K562 (cell line): Measurements from ENCODE around the gene FTL. TPM values are rescaled to one million over a fixed set of nuclear protein-coding genes. Genes with fewer than 3 reads are reported as not detected.

Source experiments
- ATAC-seq: fragments of 200-7000 bp; cut with Tn5 transposase; 3 replicates; pipeline ENCODE4 v1.9.1; 2020; ENCODE audit warnings: moderate library complexity
- BruUV-seq: library from RNA; stranded (reverse); fragments of 400-500 nt; replicated peaks from 2 replicates; lab custom pipeline; 2021; lab: Mats Ljungman, UMichigan
- CTCF ChIA-PET: fragments of 300-600 bp; formaldehyde crosslinking; extraction: SDS; loops from one replicate; lab custom pipeline; 2021; ENCODE audit warnings: low intra/inter-chr PET ratio; lab: Yijun Ruan, JAX
- POLR2A ChIA-PET: fragments of 300-600, 350-650 bp; sonication (Branson Sonifier 250); formaldehyde crosslinking; extraction: SDS; loops from one replicate; lab custom pipeline; 2021; ENCODE audit warnings: antibody characterized with exemption, inconsistent platforms; lab: Yijun Ruan, JAX
- DNase-seq, 4 experiments: peaks; one replicate each; pipeline versions ENCODE4 v3.0.0 to v3.0.0-alpha.2; 2011 to 2018; ENCODE audit warnings: low spot score in 3 of 4, mixed read lengths in 3 of 4; ENCODE audit errors: extremely low read depth in 1 of 4
- FAIRE-seq: peaks from 2 replicates; lab custom pipeline; 2011; peaks lifted over from hg19 to GRCh38; lab: Jason Lieb, UNC
- H2AFZ ChIP-seq: 2 replicates; pipeline ENCODE4 v1.6.0; 2011; ENCODE audit warnings: low read depth, low read length, control low read depth, inconsistent platforms
- H3K27ac ChIP-seq: fragments of 200-600 bp; 3 replicates; pipeline ENCODE4 v1.8.0; 2011; ENCODE audit warnings: low read depth, mild to moderate bottlenecking, control low read depth, inconsistent platforms, low read length, moderate library complexity, mixed read lengths; ENCODE audit errors: extremely low read depth
- H3K27me3 ChIP-seq, 2 experiments: fragments of 300-600 bp in 1 of 2; 2 replicates in 1 of 2; 3 replicates in 1 of 2; pipeline versions ENCODE4 v1.6.0 to v1.8.0; 2011; ENCODE audit warnings: inconsistent platforms in 2 of 2, low read length in 2 of 2, mild to moderate bottlenecking in 1 of 2, mixed read lengths in 1 of 2, moderate library complexity in 1 of 2; ENCODE audit not compliant: control insufficient read depth in 2 of 2, insufficient read depth in 2 of 2
- H3K36me3 ChIP-seq: fragments of 300-600 bp; 3 replicates; pipeline ENCODE4 v1.8.0; 2011; ENCODE audit warnings: mild to moderate bottlenecking, low read length, inconsistent platforms; ENCODE audit not compliant: control insufficient read depth, insufficient read depth
- H3K4me1 ChIP-seq, 2 experiments: fragments of 200-600 bp in 1 of 2; replicated peaks in 1 of 2; 2 replicates in 1 of 2; 3 replicates in 1 of 2; pipeline versions ENCODE4 v1.5.1 to v1.8.0; 2011; ENCODE audit warnings: inconsistent platforms in 2 of 2, low read length in 2 of 2, mild to moderate bottlenecking in 1 of 2, mixed read lengths in 1 of 2, moderate library complexity in 1 of 2; ENCODE audit not compliant: control insufficient read depth in 2 of 2, insufficient read depth in 2 of 2
- H3K4me2 ChIP-seq: 2 replicates; pipeline ENCODE4 v1.6.1; 2011; ENCODE audit warnings: low read length, control low read depth, inconsistent platforms, mixed read lengths; ENCODE audit not compliant: insufficient read depth
- H3K4me3 ChIP-seq: fragments of 200-600 bp; sonication (generic), shearing (Covaris generic); 2 replicates; pipeline ENCODE4 v1.5.1; 2016; ENCODE audit warnings: control low read depth, inconsistent platforms
- H3K79me2 ChIP-seq: fragments of 200-600 bp; 3 replicates; pipeline ENCODE4 v1.8.0; 2011; ENCODE audit warnings: low read length, inconsistent platforms; ENCODE audit not compliant: control insufficient read depth, insufficient read depth
- H3K9ac ChIP-seq, 2 experiments: 2 replicates each; pipeline versions ENCODE4 v1.6.0 to v1.6.1; 2011; ENCODE audit warnings: low read depth in 2 of 2, low read length in 2 of 2, control low read depth in 1 of 2, inconsistent platforms in 1 of 2, mild to moderate bottlenecking in 1 of 2, mixed read lengths in 1 of 2; ENCODE audit not compliant: insufficient read depth in 1 of 2
- H3K9me1 ChIP-seq: one replicate; pipeline ENCODE4 v1.6.0; 2011; ENCODE audit warnings: inconsistent platforms, mild to moderate bottlenecking, low read length, moderate library complexity; ENCODE audit not compliant: control insufficient read depth, insufficient read depth
- H3K9me3 ChIP-seq: replicated peaks from 2 replicates; pipeline ENCODE4 v1.5.1; 2011; ENCODE audit warnings: low read depth, low read length, inconsistent platforms; ENCODE audit not compliant: control insufficient read depth, insufficient read depth
- H4K20me1 ChIP-seq: replicated peaks from 2 replicates; pipeline ENCODE4 v1.6.1; 2011; ENCODE audit warnings: low read length, inconsistent platforms, mixed read lengths; ENCODE audit not compliant: control insufficient read depth, insufficient read depth
- CREB5 ChIP-seq: fragments of 250-450 bp; sonication (Bioruptor Pico); IDR thresholded peaks from 2 replicates; pipeline ENCODE4 v1.5.0; 2020; ENCODE audit warnings: mild to moderate bottlenecking
- DDX20 ChIP-seq: fragments of 450-650 bp; IDR thresholded peaks from 2 replicates; pipeline ENCODE4 v1.6.1; 2016; ENCODE audit warnings: missing genetic modification characterization, low read depth, mild to moderate bottlenecking, missing compliant biosample characterization, moderate library complexity
- DEAF1 ChIP-seq: fragments of 450-650 bp; formaldehyde crosslinking; IDR thresholded peaks from 2 replicates; pipeline ENCODE4 v1.4.0; 2020; ENCODE audit warnings: mild to moderate bottlenecking, moderate library complexity
- FOXO4 ChIP-seq: fragments of 450-650 bp; formaldehyde crosslinking; IDR thresholded peaks from 2 replicates; pipeline ENCODE4 v1.4.0; 2020; ENCODE audit warnings: mild to moderate bottlenecking, moderate library complexity
- HDGF ChIP-seq: fragments of 450-650 bp; IDR thresholded peaks from 2 replicates; pipeline ENCODE4 v1.6.1; 2016
- HNRNPLL ChIP-seq: fragments of 200-400 bp; formaldehyde crosslinking; IDR thresholded peaks from 2 replicates; pipeline ENCODE4 v1.6.1; 2017; ENCODE audit warnings: low read length, low read depth, mild to moderate bottlenecking; ENCODE audit not compliant: poor library complexity, severe bottlenecking
- KAT7 ChIP-seq: sonication (generic); formaldehyde crosslinking; IDR thresholded peaks from 2 replicates; pipeline ENCODE4 v1.8.0; 2022; ENCODE audit warnings: missing genetic modification reagents, mild to moderate bottlenecking, borderline replicate concordance
- KDM1A ChIP-seq, 2 experiments: fragments of 450-650 bp; IDR thresholded peaks; 2 replicates each; pipeline ENCODE4 v1.6.1; 2016; ENCODE audit warnings: mild to moderate bottlenecking in 2 of 2
- NCOR1 ChIP-seq: fragments of 450-650 bp; IDR thresholded peaks from 2 replicates; pipeline ENCODE4 v1.6.1; 2016; ENCODE audit warnings: mild to moderate bottlenecking, moderate library complexity
- NR2C2 ChIP-seq, 2 experiments: fragments of 200-800 bp in 1 of 2; sonication (Bioruptor generic) in 1 of 2; sonication (generic) in 1 of 2; formaldehyde crosslinking in 1 of 2; IDR thresholded peaks; 2 replicates each; pipeline versions ENCODE4 v1.6.1 to v1.8.0; 2016 to 2022; ENCODE audit warnings: mild to moderate bottlenecking in 1 of 2, missing compliant biosample characterization in 1 of 2, missing genetic modification characterization in 1 of 2, missing genetic modification reagents in 1 of 2
- POLR2A ChIP-seq: fragments of 450-650 bp; conservative IDR thresholded peaks from 2 replicates; pipeline ENCODE4 v1.6.1; 2016
- RBFOX2 ChIP-seq: fragments of 200-400 bp; formaldehyde crosslinking; IDR thresholded peaks from 2 replicates; pipeline ENCODE4 v1.6.1; 2017; ENCODE audit warnings: low read depth, mild to moderate bottlenecking, low read length, moderate library complexity
- RFX7 ChIP-seq: fragments of 250-450 bp; sonication (Bioruptor Pico); IDR thresholded peaks from 2 replicates; pipeline ENCODE4 v1.5.1; 2021; ENCODE audit warnings: mild to moderate bottlenecking
- SIRT6 ChIP-seq: IDR thresholded peaks from one replicate; pipeline ENCODE4 v1.6.1; 2012; ENCODE audit warnings: low read depth, mild to moderate bottlenecking, control low read depth, inconsistent platforms, low read length, moderate library complexity
- SMAD1 ChIP-seq: fragments of 150-350 bp; IDR thresholded peaks from 2 replicates; pipeline ENCODE4 v1.6.1; 2014; ENCODE audit warnings: low read length, low read depth; ENCODE audit not compliant: partially characterized antibody
- SMAD3 ChIP-seq: fragments of 450-650 bp; formaldehyde crosslinking; conservative IDR thresholded peaks from 2 replicates; pipeline ENCODE4 v1.4.0; 2020; ENCODE audit warnings: mild to moderate bottlenecking
- ZNF583 ChIP-seq: fragments of 250-450 bp; sonication (Bioruptor Pico); IDR thresholded peaks from 2 replicates; pipeline ENCODE4 v1.4.0; 2020
- WGBS: fragments of 100-300 bp; shearing (Covaris generic); methylation state at CpG from one replicate; pipeline ENCODE4 v1.1.6; 2016; ENCODE audit warnings: low coverage, mixed read lengths; ENCODE audit not compliant: insufficient coverage; ENCODE audit errors: missing lambda C conversion rate; 5-methylcytosine and 5-hydroxymethylcytosine counted together
- in situ Hi-C: fragments of 300-500 bp; cut with MboI; formaldehyde crosslinking; loops from 4 replicates; pipeline ENCODE4 v1.15.0; 2018; ENCODE audit warnings: inconsistent platforms, mixed read lengths
- intact Hi-C: fragments of 100-400 bp; cut with micrococcal nuclease; formaldehyde crosslinking; loops from 2 replicates; pipeline ENCODE4 v1.14.2; 2022
- polyA plus RNA-seq, 8 experiments: library from polyadenylated mRNA; depleted of rRNA in 4 of 8; stranded (reverse) in 5 of 8; unstranded in 3 of 8; fragments of >200 nt; fragmentation: Nextera tagmentation in 2 of 8; fragmentation: Illumina TruSeq in 1 of 8; extraction: Ambion mirVana in 2 of 8; extraction: Trizol in 1 of 8; gene quantifications; 2 replicates each; pipeline versions ENCODE4 v1.2.1 to v1.2.3, GENCODE V29; 2011 to 2014; ENCODE audit warnings: inconsistent platforms in 1 of 8, missing spikeins in 1 of 8
- total RNA-seq, 7 experiments: library from RNA; depleted of rRNA in 6 of 7; stranded (reverse); fragments of >200 nt in 6 of 7; fragmentation: Illumina TruSeq in 2 of 7; extraction: Trizol in 2 of 7; gene quantifications; 2 replicates each; pipeline versions ENCODE4 v1.2.1 to v1.2.3, GENCODE V29; 2011 to 2021; ENCODE audit warnings: low replicate concordance in 1 of 7

FTL gene
- total and polyA plus RNA-seq, 9 of the 15 experiments (the other 6 are each of a cell fraction or from before 2014, with no cell fraction given): 1,231 to 27,415 (median 3,965) TPM

GRCh38 chr19:48918071-48918470 lies 47.0 kb upstream of the FTL start:
- H2AFZ ChIP-seq: no peak overlapping the region
- no peak overlapping the region for H3K4me2 ChIP-seq
- H3K27me3 ChIP-seq: no peaks in the 10 kb centered on the region
- ChIA-PET CTCF (no interaction called here), POLR2A (interaction anchor here (1.1 to 4.7 kb wide), 9 partner anchors 14 to 75 kb away, joined by 3 to 37 read pairs (median 9); partner anchors contain the start of genes DHDH, FTL, NUCB1 and PPP1R15A)
- peak in 1 of 4 experiments; percentile 9 for DNase-seq
- H3K9ac ChIP-seq: peak overlapping the region in 1 of 2 experiments; percentile 6; a peak in 1 of 4 replicates
- 76% methylated on average over 5 of the region's 6 CpGs for WGBS
- in situ Hi-C loops: no loop called here
- TF ChIP-seq CREB5 (CRISPR knock-in tag) (no peak), KDM1A (IDR thresholded peaks at IDR 0.05) (no peak), SIRT6 (no peak), HDGF (no peak), ZNF583 (CRISPR knock-in tag) (no peak), NCOR1 (no peak), KAT7 (CRISPR knock-in tag) (no peak), POLR2A (0 out of 2 replicates have a peak, but pooled peaks have one; percentile 9), RBFOX2 (peak; percentile 40; the same call in 1 of the 2 replicates), RFX7 (no peak), SMAD3 (CRISPR knock-in tag) (no peak), NR2C2 (CRISPR knock-in tag; IDR thresholded peaks at IDR 0.05) (0 out of 2 replicates have a peak, but pooled peaks have one; percentile 24), NR2C2 (tag; IDR thresholded peaks at IDR 0.05) (no peak), FOXO4 (CRISPR knock-in tag) (no peak), DDX20 (tag) (no peak), HNRNPLL (no peak), DEAF1 (CRISPR knock-in tag) (no peak), SMAD1 (no peak)
- TF ChIP-seq, all 486 proteins: peak for 3
- no peaks in the 10 kb centered on the region for H3K9me1 ChIP-seq
- H4K20me1 ChIP-seq: no peaks in the 10 kb centered on the region
- H3K4me3 ChIP-seq: no peak overlapping the region
- peaks cover 81% of the 10 kb centered on the region; the same call in 2 of the 3 replicates for H3K36me3 ChIP-seq
- no TSS peak for BruUV-seq
- H3K79me2 ChIP-seq: no peaks in the 10 kb centered on the region
- FAIRE-seq: no peak
- ATAC-seq: no peak
- peaks cover 0 to 13% of the 10 kb centered on the region in 2 experiments; a peak in 3 of 5 replicates for H3K4me1 ChIP-seq
- intact Hi-C loops: no loop called here
- no peak overlapping the region; the same call in 2 of the 3 replicates for H3K27ac ChIP-seq
- H3K9me3 ChIP-seq: no peaks in the 10 kb centered on the region
